Left lobe of liver (tissue), 2 donors: ENCODE measurements around the gene C4BPB. TPM values are rescaled to one million over a fixed set of nuclear protein-coding genes. Genes with fewer than 3 reads are reported as not detected.
A peak's percentile ranks its signal among the peaks of the same experiment; 100 is the strongest.

Experiments used
- ATAC-seq: fragments of 200-7000 bp; cut with Tn5 transposase; one replicate; pipeline ENCODE4 v1.9.1; 2020; ENCODE audit warnings: mild to moderate bottlenecking, moderate library complexity
- DNase-seq: peaks from one replicate; pipeline ENCODE4 v3.0.0-alpha.2; 2020; ENCODE audit warnings: low spot score
- total RNA-seq: library from RNA; stranded (reverse); gene quantifications from one replicate; pipeline ENCODE4 v1.2.1, GENCODE V29; 2021
- donor health status: DM: no; HTN: no; CAD: no; lungs with moderate emphysema.
- donor health status: DM: no; HTN: yes; CAD: no.

Gene C4BPB
- total RNA-seq, 1 donor from 2014 or later = 223 TPM

DNA sequence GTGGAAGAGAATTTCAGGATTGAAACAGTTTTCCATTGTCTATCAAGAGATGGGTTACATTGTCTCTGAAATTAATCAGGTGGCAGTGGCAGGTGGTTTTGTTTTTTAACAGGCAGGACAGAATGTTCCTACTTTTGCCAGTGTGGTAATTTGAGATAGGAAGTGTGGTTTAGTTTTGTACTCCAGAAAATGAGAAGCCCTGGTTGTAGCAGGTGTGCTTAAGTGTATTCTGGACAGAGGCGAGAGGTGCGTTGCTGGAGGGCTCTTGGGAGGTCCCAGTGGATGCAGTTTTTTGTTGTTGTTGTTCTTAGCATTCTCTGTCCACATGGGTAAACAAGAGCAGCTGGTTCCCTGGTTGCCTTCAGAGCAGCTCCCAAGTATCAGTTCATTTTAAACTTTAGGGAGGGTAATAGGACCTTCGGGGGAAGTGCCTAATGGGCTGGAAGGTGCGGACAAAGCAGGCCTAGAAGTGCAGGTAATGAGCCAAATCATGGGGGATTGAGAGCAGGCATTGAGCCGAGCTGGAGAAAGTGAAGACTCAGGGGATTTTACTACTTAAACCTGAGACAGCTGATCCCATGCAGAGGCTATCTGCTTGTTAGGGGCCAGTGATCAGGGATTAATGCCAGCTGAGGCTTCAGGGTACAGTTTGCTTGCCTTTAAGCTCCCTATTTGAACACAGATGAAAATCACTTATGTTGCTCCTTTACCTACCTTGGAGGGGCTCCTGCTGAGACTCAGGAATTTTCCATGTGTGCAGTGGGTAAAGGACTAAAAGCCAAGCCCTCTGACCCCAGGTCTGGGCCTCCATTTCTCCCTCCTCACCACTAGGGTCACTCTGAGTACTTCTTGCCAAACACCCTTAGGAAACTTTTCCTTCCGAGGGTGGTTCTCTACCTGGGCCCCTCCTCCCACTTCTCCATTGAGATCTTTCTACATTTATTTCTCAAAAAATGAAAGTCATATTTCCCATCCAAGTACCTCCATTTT is 29.5 kb upstream of the C4BPB start:
- no peak for DNase-seq
- no peak for ATAC-seq

DNA sequence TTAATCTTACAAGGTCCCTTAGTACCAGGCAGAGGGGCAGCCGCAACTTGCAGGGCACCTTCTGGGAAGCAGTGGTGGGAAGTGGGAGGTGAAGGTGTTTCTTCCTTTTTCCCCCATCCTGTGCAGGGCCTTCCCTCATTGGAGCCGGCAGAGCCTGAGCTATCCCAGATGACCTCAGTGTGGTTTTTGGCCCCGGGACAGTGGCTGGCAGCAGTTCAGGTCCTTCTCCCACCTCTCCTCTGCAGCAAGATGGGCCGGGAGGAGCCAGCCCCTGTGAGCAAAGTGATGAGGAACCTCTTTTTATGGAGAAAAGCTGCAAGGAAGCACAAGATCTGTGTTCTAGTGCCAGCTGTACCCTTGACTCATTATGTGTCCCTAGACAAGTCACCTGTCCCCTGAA is 28.8 kb upstream of the C4BPB start:
- ATAC-seq (no peak), DNase-seq (no peak)

DNA sequence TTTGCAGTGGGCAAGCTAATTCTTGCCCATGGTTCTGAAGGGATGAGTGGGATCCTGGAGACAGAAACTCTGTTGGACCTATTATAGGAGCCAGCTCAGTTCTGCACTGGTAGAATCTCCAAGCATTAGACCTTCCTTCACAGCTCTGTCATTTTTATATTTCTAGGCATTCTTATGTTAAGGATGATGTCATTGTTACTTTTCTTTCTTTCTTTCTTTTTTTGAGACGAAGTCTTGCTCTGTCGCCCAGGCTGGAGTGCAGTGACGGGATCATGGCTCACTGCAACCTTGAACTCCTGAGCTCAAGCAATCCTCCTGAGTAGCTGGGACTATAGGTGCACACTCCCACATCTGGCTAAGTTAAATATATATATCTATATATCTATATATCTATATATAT is 28.1 kb upstream of the C4BPB start:
- ATAC-seq = no peak

DNA sequence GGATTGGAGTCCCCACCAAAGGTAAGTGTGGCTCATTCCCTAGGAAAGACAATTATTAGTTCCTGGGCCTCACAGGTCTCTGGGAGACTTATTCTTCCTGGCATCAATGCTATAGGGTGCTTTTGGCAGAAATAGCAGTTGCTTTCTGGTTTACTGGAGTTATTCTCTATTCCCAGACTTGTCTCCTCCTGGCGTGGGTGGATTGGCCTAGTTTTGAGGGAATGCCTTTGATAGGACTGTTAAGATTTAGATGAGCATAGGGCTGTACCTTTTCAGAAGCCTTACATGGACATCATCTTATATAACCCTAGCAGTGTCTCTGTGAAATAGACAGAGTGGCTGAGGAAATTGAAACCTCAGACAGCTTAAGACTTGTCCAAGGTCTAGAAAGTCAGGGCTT is 26.6 kb upstream of the C4BPB start:
- no peak for ATAC-seq
- DNase-seq = no peak

More for the DNA sequence above, 28.1 kb upstream of the C4BPB start:
- DNase-seq = no peak

DNA sequence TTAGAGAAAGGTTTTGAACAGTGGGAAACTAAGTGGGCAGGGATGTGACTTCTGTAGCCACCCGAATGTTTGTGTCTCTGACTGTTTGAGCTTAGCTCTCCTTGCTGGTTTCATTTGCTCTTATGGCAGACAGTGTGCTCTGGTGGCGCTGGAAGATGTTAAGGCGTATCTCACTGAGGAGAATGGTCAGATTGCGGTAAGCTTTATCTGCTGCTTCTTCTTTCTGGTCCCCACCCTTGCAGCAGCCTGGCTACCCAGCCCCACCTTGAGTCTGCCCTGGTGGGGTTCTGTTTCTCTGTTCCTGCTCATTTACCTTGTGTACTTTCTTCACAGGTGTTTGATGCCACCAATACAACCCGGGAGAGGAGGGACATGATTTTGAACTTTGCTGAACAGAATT is 25.6 kb upstream of the C4BPB start:
- DNase-seq (no peak), ATAC-seq (no peak)

DNA sequence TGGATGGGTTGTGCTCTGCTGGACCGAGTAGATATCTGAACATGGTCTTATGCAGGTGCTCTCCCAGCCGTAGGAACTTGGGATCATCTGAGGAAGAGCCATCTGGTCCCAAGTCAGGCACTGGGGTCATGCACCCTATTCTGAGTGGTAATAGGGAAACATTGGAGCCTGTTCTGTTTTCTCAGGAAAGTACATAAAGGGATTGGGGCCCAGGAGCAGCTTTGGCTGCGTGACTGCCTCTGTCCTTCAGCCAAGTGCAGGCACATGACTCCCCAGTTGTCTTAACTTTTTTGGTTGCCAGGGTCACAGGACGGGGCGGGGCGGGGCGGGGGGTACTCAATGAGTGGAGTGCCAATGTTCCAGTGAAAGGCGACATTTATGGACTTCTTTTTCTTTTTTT is 24.1 kb upstream of the C4BPB start:
- ATAC-seq (no peak), DNase-seq (no peak)

DNA sequence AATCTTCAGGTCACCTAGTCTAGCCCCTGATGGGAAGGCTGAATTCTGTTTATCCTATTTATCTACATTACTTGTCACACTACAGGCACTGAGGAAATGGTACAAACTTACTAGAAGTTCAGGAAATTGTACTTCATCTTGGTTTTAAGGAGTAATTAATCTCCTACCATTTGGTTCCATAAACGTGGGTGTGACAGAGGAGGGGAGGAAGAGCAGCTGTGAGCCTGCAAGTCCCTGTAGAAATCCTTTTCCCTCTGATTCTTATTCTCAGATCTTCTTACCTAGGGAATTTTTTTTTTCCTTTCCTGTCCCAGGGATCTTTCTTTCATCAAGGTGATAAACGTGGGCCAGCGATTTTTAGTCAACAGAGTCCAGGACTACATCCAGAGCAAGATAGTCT is 21.5 kb upstream of the C4BPB start:
- ATAC-seq (no peak), DNase-seq (no peak)

DNA sequence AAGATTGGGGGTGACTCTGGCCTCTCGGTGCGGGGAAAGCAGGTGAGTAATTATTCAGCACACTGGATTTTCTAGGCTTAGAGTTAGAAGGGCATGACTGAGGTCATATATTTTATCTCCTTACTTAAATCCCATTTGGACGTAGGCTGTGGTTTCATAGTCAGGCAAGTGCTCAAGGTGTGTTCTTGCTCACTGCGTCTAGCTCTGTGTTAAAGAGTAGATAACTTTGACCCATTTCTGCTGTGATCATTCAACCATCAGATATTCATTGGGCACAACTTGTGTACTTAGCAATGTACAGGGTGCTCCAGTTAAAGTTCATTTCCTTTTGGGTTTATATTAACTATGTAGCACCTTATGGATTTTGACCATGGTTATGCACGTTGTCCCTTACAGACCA is 21.0 kb upstream of the C4BPB start:
- ATAC-seq (no peak), DNase-seq (no peak)

DNA sequence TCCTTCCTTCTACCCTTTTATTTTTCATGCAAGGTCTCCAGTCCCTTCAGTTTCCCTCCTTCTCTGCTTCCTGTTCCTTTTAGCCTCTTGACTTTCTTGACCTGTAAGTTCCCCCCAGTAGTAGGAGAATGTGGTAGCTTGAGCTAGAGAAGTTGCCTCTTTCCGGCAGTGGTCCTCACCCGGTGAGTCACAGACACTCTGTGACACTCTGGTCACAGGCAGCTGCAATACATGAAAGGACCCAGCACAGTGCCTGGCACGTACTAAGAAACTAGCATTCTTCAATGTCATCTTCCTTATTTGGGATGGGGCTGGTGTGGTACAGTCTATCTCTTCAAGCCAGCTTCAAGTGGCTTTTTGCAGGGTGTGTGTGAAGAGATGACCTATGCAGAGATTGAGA is 19.6 kb upstream of the C4BPB start:
- ATAC-seq = no peak
- DNase-seq = no peak

DNA sequence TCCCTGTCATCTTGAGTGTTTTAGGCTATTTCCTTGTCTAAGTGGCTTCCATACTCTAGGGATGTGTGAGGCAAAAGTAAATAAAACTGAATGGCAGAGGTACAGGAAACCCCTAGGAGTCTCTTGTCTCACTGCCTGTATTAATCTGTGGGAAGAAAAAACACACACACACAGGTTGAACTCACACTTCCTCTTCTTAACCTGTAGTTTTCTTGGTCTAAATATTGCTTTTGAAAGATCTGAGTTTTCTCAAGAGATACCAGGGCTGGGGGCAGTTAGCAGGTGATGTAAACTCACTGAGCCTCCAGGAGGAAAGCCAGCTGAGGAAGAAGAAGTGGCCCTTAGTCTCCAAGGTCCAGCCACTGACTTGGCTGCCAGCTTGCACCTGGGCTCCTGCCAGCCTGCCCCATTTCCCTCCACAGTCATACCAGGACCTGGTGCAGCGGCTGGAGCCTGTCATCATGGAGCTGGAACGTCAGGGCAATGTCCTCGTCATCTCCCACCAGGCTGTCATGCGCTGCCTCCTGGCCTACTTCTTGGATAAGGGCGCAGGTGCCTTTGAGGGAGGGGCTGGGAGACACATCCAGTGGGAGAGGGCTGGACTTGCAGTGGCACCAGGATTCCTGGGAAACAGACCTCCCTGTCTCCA is 18.7 kb upstream of the C4BPB start:
- DNase-seq (no peak), ATAC-seq (no peak)

DNA sequence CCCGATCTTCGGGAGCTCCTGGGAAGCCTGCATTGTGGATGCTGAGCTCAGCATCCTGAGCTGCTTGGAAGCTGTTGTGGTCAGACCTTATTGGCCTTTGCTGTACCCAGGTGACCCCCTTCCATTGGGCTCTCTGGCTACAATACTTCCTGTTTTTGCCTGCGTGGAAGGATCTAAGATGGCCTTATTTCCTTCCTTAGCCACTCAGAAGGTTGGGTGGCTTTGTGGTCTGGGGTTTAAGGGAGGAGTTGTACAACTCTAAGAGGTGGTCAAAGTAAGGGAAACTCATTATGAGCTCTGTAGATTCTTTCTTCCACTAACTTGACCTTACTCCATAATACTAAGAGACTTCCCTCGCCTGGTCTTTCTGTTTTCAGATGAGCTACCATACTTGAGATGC is 17.8 kb upstream of the C4BPB start:
- ATAC-seq (no peak), DNase-seq (no peak)

DNA sequence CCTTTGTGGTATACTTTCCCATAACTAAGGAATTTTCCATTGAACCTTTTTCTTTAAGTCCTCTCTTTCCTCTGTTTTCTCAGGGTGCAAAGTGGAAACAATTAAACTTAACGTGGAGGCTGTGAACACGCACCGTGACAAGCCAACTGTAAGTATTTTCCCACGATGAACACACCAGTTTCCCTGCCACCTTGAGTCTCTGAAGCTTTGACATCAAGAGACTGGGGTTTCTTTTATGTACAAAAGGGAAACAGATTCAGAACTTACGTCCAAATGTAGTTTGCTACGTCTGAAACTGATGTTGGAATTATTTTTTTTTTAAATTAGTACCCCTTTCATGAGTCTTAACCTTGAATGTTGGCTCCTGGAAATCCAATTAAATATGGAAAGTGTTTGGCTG is 17.2 kb upstream of the C4BPB start:
- ATAC-seq = no peak
- DNase-seq = no peak

DNA sequence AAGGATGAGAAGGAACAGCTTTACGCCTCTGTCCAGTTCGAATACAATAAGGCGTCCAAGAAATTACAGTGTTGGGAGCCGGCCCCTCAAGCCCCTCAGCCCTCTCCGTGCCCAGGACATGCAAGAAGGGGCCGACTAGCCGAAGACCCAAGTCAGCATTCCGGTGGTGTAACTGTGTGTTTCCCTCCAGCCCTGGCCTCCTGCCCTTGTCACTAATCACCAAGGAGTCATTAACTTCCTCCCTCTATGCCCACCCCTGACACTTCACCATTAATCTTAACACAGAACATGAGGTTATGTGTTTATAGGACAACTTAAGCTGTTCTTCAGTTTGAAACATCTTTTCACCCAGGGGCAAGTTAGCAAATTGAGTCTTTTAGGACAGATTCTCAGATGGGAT is 16.4 kb upstream of the C4BPB start:
- ATAC-seq (no peak), DNase-seq (no peak)

DNA sequence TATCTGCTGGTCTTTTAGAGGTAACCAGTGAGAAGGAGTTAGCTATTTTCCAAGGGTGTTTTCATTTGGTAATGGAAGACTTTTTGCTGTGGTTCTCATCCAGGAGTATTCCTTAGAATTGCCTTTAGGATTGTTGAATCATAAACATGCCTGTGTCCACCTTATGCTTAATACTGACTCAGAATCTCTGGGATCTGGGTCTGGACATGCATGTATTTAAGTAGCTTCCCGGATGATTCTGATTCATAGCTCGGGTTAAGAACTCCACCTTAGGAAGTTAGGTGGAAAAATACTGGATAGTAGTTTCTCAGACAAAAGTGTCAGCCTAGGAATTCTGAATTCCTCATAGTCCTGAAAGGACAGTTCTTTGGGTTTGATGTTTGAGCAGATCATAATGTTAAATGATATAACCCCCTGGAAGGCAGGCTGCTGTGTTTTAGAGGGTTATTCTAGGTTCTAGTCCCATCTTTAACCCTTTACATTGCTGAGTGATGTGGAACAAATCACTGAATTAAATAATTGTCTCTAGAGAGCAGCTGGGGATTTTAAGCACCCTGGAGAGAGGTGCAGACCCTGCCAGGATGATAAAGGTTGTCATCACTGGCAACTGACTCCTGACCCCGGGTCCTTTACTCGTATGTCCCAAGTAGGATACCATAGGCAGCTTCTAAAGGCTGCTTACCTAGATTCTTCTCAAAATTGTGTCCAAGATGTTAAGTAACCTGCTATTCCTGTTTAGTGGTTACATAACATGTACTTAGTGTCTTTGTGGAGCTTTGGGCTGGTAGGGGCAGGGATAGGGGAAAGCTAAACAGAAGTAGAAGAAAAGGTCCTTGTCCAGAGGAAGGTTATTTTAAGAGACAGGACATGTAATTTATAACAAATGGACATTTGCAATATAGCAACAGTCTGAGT is 14.5 kb upstream of the C4BPB start:
- ATAC-seq (no peak), DNase-seq (no peak)

DNA sequence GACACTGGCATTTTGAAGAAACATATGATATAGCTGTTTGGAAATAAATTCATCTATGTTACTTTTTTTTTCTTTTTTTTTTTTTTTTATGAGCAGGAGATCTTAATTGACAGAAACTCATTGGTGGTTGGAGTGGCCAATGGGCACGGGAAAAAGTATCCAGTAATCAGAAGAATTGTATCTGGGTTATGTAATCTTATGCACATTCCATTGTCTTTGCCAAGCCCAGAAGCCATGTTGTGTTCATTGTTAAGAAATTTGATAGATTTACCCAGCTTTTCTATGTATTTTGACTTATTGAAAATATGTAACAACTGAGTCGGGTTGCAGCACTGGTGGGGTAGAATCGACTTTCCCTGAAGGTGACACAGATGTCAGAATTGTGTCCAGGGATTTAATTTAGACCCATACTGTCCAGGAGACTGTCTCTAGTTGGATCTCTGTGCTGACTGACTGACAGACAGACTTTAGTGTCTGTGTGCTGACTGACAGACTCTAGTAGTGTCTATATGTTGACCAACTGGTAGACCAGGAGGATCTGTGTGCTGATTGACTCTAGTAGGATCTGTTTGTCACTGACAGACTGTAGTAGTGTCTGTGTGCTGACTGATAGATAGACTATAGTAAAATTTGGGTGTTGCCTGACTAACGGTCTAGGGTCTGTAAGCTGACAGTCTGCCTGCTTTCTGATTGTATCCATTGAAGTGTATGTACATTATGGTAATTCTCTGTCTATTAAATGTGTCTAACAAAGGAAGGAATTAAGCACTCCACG is 12.3 kb upstream of the C4BPB start:
- no peak for DNase-seq
- ATAC-seq = no peak

DNA sequence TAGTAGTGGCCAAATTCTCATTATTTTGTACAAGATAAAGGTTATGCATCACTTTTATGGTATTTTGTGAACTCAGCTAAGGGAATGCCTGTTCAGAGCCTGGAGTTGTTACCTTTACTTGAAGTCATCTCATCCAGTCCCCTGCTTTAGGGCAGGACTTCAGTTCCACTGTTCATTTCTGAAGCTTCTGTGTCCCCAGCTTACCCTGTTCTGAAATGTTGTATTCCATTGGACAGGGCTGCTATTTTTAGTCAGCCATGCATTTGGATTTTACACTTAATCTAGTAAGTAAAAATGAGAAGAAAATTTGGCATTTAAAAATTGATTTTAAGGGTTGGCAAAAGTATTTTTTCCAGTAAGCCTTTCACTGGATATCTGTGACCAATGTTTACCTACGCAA is 11.6 kb upstream of the C4BPB start:
- ATAC-seq = no peak
- no peak for DNase-seq

DNA sequence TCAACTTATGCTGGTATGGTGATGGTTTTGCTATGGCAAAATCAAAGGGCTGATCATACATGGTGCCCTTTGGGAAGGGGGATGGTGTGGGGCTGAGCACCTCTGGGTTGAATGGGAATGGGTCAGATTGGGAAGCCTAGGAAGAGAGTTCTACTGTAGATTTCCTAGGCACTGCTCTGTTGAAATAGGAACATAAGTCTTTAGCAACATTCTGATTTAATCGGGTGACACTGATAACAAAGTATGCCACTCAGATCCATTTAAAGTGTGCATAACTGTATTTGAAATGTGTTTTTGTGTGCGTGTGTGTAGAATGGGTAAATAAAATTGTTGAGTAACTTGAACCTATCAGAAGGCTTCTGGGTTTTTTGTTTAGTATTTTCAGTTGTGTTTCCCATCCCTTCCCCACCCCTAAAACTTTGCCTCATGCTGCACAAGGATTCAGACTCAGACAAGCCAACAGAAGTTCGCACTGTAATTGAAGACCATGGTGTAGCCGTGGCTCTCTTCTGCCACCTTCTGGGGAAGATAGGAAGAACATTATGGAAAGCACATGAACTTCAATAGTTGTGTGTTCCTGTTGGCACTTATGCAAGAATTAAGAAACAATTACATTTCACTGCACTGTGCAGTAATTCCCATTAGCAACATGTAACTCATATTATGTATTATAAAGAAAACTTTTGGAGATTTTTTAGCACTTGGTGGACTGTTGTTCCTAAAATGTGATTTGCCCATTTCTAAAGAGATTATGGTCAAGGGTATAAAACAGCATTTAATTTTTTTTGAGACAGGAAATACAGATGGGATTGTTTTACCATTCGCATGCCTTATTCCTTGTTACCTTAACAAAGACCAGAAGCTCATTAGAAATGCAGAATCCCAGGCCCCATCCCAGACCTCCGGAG is 10.9 kb upstream of the C4BPB start:
- peak; percentile 98 for ATAC-seq
- DNase-seq = peak; percentile 72

DNA sequence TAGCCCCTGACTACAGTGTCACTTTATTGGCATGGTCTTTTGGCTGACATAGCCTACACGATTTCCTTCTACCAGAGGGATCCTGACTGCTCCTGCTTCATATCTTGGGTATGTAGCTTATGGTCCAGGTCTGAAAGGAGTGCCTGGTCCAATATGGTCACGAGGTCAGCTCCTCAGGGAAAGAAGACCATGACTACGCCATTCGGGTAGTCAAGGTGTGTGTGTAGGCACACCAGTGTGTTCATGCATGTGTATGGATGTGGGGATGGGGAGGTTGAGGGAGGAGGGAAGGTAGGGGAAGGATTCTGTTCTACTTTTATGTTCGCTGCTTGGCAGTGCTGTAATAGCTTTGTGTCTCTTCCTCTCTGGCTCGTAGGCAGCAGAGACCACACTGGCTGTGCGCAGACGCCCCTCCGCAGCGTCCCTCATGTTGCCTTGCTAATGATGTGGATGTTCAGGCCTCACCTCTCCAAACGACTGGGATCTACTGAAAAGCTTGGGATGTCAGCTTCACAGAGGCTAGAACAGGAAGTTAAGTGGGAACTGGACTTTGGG is 10.0 kb upstream of the C4BPB start:
- DNase-seq = no peak
- ATAC-seq = no peak

DNA sequence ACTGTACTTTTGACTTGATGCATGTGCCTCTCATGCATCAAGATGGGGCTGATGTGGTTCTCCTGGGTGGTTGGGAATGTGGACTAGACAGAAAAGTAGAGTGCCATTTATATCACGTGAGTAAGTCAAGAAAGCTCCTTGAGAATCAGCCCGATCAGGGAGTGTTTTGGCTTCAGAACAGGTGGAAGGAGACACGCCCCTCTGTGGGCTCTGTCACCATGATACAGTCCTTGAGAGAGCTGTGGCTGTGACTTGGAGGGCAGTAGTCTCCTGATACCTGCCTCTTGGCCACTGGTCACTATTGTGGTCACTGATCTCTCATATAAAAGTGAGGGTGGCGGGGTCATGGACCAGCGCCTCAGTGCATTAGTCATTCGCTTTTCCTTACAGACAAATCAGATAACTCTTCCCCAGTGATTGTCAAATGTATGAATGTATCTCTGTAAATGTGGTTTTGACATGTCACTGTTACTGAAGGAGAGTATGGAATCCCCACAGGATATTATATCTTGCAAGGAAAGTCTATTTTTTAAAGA is 8.9 kb upstream of the C4BPB start:
- DNase-seq (no peak), ATAC-seq (no peak)
